GM12872 (cell line): ENCODE measurements around the gene KIAA2012.

ENCODE experiments used
- TF ChIP-seq, protein P1 (sequence below): IDR thresholded peaks from 3 replicates; pipeline ENCODE4 v1.5.1; 2011; ENCODE audit warnings: low read depth, mild to moderate bottlenecking, low read length, moderate library complexity; ENCODE audit not compliant: insufficient read depth

KIAA2012 gene

DNA sequence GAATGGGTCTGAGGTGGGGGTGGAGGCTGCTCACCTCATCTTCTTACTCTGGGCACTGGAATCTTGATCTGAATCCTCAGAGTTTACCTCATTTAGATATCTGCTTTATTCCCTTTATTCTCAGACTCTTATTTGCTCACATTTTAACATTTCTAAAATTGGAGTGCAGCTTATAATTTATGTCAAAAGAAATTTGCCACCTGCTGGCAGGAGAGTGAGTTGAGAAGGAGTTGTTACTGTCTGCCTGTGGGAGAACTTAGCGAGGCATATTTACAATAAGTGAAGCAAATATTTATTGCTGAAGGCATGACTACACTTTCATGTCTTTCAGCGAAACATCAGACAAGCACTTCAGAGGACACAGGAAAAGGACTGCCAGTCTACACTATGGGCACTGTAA lies 16.4 kb upstream of the KIAA2012 start:
- TF ChIP-seq, protein P1, sequence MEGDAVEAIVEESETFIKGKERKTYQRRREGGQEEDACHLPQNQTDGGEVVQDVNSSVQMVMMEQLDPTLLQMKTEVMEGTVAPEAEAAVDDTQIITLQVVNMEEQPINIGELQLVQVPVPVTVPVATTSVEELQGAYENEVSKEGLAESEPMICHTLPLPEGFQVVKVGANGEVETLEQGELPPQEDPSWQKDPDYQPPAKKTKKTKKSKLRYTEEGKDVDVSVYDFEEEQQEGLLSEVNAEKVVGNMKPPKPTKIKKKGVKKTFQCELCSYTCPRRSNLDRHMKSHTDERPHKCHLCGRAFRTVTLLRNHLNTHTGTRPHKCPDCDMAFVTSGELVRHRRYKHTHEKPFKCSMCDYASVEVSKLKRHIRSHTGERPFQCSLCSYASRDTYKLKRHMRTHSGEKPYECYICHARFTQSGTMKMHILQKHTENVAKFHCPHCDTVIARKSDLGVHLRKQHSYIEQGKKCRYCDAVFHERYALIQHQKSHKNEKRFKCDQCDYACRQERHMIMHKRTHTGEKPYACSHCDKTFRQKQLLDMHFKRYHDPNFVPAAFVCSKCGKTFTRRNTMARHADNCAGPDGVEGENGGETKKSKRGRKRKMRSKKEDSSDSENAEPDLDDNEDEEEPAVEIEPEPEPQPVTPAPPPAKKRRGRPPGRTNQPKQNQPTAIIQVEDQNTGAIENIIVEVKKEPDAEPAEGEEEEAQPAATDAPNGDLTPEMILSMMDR: peak; percentile 28; the same call in 2 of the 3 replicates

DNA sequence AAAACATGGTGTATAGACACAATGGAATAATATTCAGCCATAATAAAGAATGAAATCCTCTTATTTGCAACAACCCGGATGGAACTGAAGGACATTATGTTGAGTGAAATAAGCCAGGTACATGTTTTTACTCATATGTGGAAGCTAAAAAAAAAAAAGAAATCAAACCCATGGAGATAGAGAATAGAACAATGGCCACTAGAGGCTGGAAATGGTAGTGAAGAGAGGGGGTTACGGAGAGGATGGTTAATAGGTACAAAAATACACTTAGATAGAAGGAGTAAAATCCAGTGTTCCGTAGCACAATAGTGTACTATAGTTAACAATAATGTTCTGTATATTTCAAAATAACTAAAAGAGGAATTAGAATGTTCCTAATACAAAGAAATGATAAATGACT lies 12.8 kb upstream of the KIAA2012 start:
- TF ChIP-seq, protein P1: peak; percentile 31; the same call in 2 of the 3 replicates

DNA sequence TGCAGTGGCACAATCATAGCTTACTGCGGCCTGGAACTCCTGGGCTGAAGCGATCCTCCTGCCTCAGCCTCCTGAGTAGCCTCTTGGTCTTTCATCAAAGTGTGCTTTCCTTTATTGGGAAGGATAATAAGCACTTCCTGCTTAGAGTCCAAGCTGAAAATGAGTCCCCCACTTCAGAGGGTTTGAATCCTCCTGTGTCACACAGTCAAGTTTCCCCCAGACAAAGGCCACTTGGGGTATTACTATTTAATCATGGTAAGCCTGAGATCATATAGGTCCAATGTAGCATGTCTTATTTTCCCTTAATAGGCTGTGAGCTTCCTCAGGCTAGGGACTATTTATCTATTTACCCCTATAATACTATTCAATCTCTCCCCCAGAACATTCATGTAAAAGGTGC lies 11.4 kb upstream of the KIAA2012 start:
- TF ChIP-seq, protein P1: no peak

DNA sequence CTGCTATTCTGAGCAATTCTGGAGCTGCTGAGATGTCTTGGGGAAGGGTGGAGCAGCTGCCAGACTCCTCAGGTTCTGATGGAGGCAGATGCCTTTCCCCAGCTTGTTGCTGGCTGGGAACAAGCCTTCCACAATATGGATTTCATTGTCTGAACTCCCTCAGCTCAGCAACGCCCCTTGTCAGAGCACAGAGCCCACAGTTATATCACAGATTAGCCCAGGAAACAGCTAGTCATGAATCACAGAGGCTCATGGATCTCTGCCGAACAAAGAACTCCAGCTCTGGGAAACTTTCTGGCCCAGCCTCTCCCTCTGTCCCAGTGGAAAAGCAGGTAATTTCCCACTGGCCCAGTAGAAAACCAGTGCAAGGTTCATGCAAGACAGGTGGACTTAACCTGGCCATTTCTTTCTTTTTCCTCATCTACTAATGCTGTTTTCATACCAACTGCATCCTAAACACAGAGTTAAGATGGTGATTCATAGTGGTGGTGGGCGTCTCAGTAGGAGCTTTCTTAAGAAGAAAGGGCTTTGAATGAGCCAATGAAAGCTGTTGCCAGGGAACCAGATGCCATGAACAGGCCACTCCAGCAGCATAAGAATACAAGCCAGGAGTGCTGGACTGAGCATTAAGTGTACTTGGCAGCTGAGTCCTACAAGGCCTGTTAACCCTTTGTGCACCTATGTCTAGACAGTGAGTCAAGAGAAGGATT lies 8.7 kb upstream of the KIAA2012 start:
- TF ChIP-seq, protein P1: no peak

DNA sequence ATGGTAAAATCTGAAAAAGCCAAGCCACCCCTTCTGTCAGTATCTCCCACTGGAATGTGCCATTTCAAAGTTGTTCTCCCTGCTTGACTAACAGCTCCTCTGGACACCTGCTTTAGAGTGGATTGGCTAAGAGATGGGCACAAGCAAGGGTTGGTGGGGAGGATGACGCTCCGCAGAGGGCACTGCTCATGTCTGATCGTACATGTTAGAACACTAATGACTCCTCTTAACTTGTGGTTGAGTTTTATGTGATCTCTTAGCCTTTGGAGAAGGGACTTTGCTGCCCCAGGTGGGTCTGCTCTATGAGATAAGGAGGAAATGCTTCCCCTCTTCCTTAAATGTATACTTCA lies 8.2 kb upstream of the KIAA2012 start:
- TF ChIP-seq, protein P1: no peak

DNA sequence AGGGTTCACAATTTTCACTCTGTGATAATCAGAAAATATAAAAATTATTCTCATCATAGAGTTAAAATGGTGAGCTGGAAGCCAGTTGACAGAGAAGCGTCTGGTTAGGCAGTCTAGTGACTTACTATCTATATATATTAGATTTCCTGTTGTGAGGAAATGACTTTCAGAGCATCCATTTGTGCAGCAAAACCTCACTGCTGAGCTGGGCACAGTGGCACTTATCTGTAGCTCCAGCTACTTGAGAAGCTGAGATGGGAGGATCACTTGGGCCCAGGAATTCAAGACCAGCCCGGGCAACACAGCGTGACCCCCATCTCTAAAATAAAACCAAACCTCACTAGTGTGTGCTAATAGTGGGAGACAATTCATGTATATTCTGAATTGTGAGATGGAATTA lies 7.2 kb upstream of the KIAA2012 start:
- TF ChIP-seq, protein P1: no peak

DNA sequence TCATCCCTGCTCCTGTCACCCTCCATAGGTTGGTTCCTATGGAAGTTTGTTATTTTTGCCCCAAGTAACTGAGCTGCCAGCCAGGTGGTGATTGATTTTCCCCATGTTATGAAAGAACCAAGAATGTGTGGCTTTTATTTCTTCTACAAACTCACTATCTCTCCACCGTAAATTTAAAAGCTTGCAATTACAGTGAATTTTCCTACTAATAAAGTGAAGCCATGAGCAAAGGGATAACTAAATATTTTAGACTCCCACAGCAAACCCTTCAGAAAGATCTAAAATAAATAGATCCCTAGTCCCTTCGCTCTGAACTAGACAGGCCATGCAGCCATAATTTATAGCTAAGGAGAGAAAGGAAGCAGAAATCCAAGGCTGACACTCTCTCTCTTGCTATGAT lies 6.2 kb upstream of the KIAA2012 start:
- TF ChIP-seq, protein P1: no peak

DNA sequence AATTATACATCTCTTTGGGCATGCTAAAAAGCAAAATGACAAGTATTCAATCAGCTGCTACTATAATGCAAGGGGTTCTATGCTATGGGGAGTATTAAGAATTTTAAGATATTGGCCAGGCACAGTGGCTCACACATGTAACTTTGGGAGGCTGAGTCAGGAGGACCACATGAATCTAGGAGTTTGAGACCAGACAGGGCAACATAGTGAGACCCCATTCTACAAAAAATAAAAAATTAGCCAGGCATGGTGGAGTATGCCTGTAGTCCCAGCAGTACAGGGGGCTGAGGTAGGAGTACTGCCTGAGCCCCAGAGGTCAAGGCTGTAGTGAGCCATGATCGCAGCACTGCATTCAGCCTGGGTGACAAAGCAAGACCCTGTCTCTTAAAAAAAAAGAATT lies 5.5 kb upstream of the KIAA2012 start:
- TF ChIP-seq, protein P1: no peak
